ENCODE data around the gene SNORC.
"Not testable (repeated sequence)": the region's sequence is repeated elsewhere in the genome, so short reads cannot be mapped to it uniquely, and the experiment has no call there.

SNORC gene

GRCh38 chr2:232903989-232904388 is 33.9 kb downstream of the SNORC start:
- Histone ChIP-seq H3K4me1 (peaks cover 0 to 23% (median 15%) of the 10 kb centered on the region in 10 experiments; a peak in 13 of 20 replicates), H3K9ac (no peak overlapping the region), H4K20me1 (no peaks in the 10 kb centered on the region; a peak in 1 of 22 replicates), H3K4me2 (no peak overlapping the region), H3K36me3 (no peaks in the 10 kb centered on the region), H3K27ac (no peak overlapping the region), H3K27me3 (no peaks in the 10 kb centered on the region), H3K4me3 (no peak overlapping the region), H3K9me3 (replicated peaks in 1 of 11) (peaks cover 0 to 6% (median 0%) of the 10 kb centered on the region in 11 experiments; a peak in 1 of 22 replicates)
- TF ChIP-seq Cebpa-rat (IDR thresholded peaks at IDR 0.05): no peak

GRCh38 chr2:232906867-232907717 is 37.0 kb downstream of the SNORC start:
- H3K9ac ChIP-seq, H3K27ac ChIP-seq: not testable (repeated sequence)

GRCh38 chr2:232907718-232908085 is 37.6 kb downstream of the SNORC start:
- H3K27ac ChIP-seq, H3K27me3 ChIP-seq, H3K9ac ChIP-seq, H3K36me3 ChIP-seq, H3K4me1 ChIP-seq, H3K4me2 ChIP-seq, H4K20me1 ChIP-seq, H3K4me3 ChIP-seq: not testable (repeated sequence)
- H3K9me3 ChIP-seq (replicated peaks in 1 of 11): peaks cover 19 to 33% (median 23%) of the 10 kb centered on the region in 11 experiments

More at GRCh38 chr2:232906867-232907717, 37.0 kb downstream of the SNORC start:
- H3K4me2 ChIP-seq, H3K4me3 ChIP-seq, H4K20me1 ChIP-seq, H3K27me3 ChIP-seq, H3K36me3 ChIP-seq, H3K4me1 ChIP-seq: not testable (repeated sequence)
- peaks cover 15 to 28% (median 21%) of the 10 kb centered on the region in 11 experiments for H3K9me3 ChIP-seq (replicated peaks in 1 of 11)

- Histone ChIP-seq H3K9me3 (replicated peaks in 1 of 11) (peaks cover 19 to 33% (median 23%) of the 10 kb centered on the region in 11 experiments), H3K4me3 (no peak overlapping the region), H3K27ac (no peak overlapping the region), H3K4me2 (no peak overlapping the region), H3K9ac (no peak overlapping the region), H3K27me3 (no peaks in the 10 kb centered on the region), H4K20me1 (no peaks in the 10 kb centered on the region), H3K36me3 (no peaks in the 10 kb centered on the region), H3K4me1 (peaks cover 0 to 5% (median 0%) of the 10 kb centered on the region in 10 experiments; a peak in 2 of 20 replicates)
- TF ChIP-seq Cebpa-rat (IDR thresholded peaks at IDR 0.05): no peak
These were observed 38.6 kb downstream of the SNORC start for GRCh38 chr2:232908695-232909094.

GRCh38 chr2:232910376-232910775 is 40.3 kb downstream of the SNORC start:
- H3K4me2 ChIP-seq: no peak overlapping the region
- H3K27ac ChIP-seq: no peak overlapping the region
- no peak overlapping the region for H3K4me3 ChIP-seq
- peaks cover 19 to 31% (median 23%) of the 10 kb centered on the region in 11 experiments for H3K9me3 ChIP-seq (replicated peaks in 1 of 11)
- H3K27me3 ChIP-seq: no peaks in the 10 kb centered on the region
- no peaks in the 10 kb centered on the region for H3K36me3 ChIP-seq
- no peak overlapping the region for H3K9ac ChIP-seq
- peaks cover 0 to 5% (median 0%) of the 10 kb centered on the region in 10 experiments; a peak in 2 of 20 replicates for H3K4me1 ChIP-seq
- no peaks in the 10 kb centered on the region for H4K20me1 ChIP-seq
- no peak for TF ChIP-seq Cebpa-rat (IDR thresholded peaks at IDR 0.05)

GRCh38 chr2:232911712-232912277 is 41.7 kb downstream of the SNORC start:
- no peak overlapping the region for H3K4me3 ChIP-seq
- no peaks in the 10 kb centered on the region for H3K36me3 ChIP-seq
- no peak overlapping the region for H3K9ac ChIP-seq
- no peaks in the 10 kb centered on the region for H3K27me3 ChIP-seq
- no peaks in the 10 kb centered on the region for H4K20me1 ChIP-seq
- H3K4me2 ChIP-seq: no peak overlapping the region
- TF ChIP-seq Cebpa-rat (IDR thresholded peaks at IDR 0.05): no peak
- peaks cover 19 to 31% (median 23%) of the 10 kb centered on the region in 11 experiments for H3K9me3 ChIP-seq (replicated peaks in 1 of 11)
- peaks cover 0 to 5% (median 0%) of the 10 kb centered on the region in 10 experiments; a peak in 2 of 20 replicates for H3K4me1 ChIP-seq
- no peak overlapping the region for H3K27ac ChIP-seq

GRCh38 chr2:232913903-232914302 is 43.8 kb downstream of the SNORC start:
- H3K27ac ChIP-seq: no peak overlapping the region
- H3K9me3 ChIP-seq (replicated peaks in 1 of 11): peaks cover 19 to 31% (median 23%) of the 10 kb centered on the region in 11 experiments
- no peaks in the 10 kb centered on the region for H3K27me3 ChIP-seq
- H3K4me2 ChIP-seq: no peak overlapping the region
- no peak overlapping the region for H3K9ac ChIP-seq
- H3K36me3 ChIP-seq: no peaks in the 10 kb centered on the region
- no peaks in the 10 kb centered on the region for H4K20me1 ChIP-seq
- no peaks in the 10 kb centered on the region for H3K4me1 ChIP-seq
- no peak for TF ChIP-seq Cebpa-rat (IDR thresholded peaks at IDR 0.05)
- no peak overlapping the region for H3K4me3 ChIP-seq

- Histone ChIP-seq H3K9ac (no peak overlapping the region), H3K4me3 (no peak overlapping the region), H3K27me3 (no peaks in the 10 kb centered on the region), H3K36me3 (no peaks in the 10 kb centered on the region), H4K20me1 (no peaks in the 10 kb centered on the region; a peak in 1 of 22 replicates), H3K4me2 (no peak overlapping the region), H3K4me1 (no peaks in the 10 kb centered on the region), H3K27ac (no peak overlapping the region), H3K9me3 (replicated peaks in 1 of 11) (0 out of 22 replicates have a peak, but pooled peaks cover 0 to 3% (median 0%) of the 10 kb centered on the region in 11 experiments)
- no peak for TF ChIP-seq Cebpa-rat (IDR thresholded peaks at IDR 0.05)
These were observed 49.1 kb downstream of the SNORC start for GRCh38 chr2:232919141-232919540.

GRCh38 chr2:232920055-232920454 is 50.0 kb downstream of the SNORC start:
- H3K9ac ChIP-seq: no peak overlapping the region
- H3K4me1 ChIP-seq: no peaks in the 10 kb centered on the region
- H3K36me3 ChIP-seq: no peaks in the 10 kb centered on the region
- H3K27me3 ChIP-seq: no peaks in the 10 kb centered on the region
- H3K4me3 ChIP-seq: no peak overlapping the region
- H4K20me1 ChIP-seq: no peaks in the 10 kb centered on the region; a peak in 1 of 22 replicates
- H3K9me3 ChIP-seq (replicated peaks in 1 of 11): peaks cover 0 to 5% (median 0%) of the 10 kb centered on the region in 11 experiments; a peak in 1 of 22 replicates
- no peak overlapping the region for H3K4me2 ChIP-seq
- no peak for TF ChIP-seq Cebpa-rat (IDR thresholded peaks at IDR 0.05)
- no peak overlapping the region for H3K27ac ChIP-seq
